Spleen (tissue), 11 donors: ENCODE results near the gene CRELD2. TPM values are rescaled to one million over a fixed set of nuclear protein-coding genes. Genes with fewer than 3 reads are reported as not detected.
A peak's percentile ranks its signal among the peaks of the same experiment; 100 is the strongest.

ENCODE experiments used
- DNase-seq: peaks from one replicate; pipeline ENCODE4 v3.0.0-alpha.2; 2020
- H3K27ac ChIP-seq, 8 donors: fragments of 200-600 bp; sonication (generic) in 7 of 8; 1 replicate in 4 of 8; 2 replicates in 4 of 8; pipeline versions ENCODE4 v1.5.0 to v1.8.0; 2016 to 2021; ENCODE audit warnings: inconsistent platforms in 4 of 8, mild to moderate bottlenecking in 4 of 8, moderate library complexity in 1 of 8
- H3K27me3 ChIP-seq, 7 donors: fragments of 200-600 bp; sonication (generic) in 6 of 7; replicated peaks in 1 of 7; 1 replicate in 4 of 7; 2 replicates in 3 of 7; pipeline versions ENCODE4 v1.5.0 to v1.8.0; 2016 to 2021; ENCODE audit warnings: inconsistent platforms in 3 of 7, mild to moderate bottlenecking in 1 of 7
- H3K36me3 ChIP-seq, 6 donors: fragments of 200-600 bp; sonication (generic) in 5 of 6; 1 replicate in 4 of 6; 2 replicates in 2 of 6; pipeline versions ENCODE4 v1.5.0 to v1.8.0; 2016 to 2021; ENCODE audit warnings: inconsistent platforms in 2 of 6
- H3K4me1 ChIP-seq, 6 donors: fragments of 200-600 bp; sonication (generic) in 5 of 6; 1 replicate in 3 of 6; 2 replicates in 3 of 6; pipeline versions ENCODE4 v1.5.0 to v1.8.0; 2016 to 2021; ENCODE audit warnings: inconsistent platforms in 3 of 6
- H3K4me3 ChIP-seq, 8 donors: fragments of 200-600 bp; sonication (generic) in 7 of 8; 1 replicate in 4 of 8; 2 replicates in 4 of 8; pipeline versions ENCODE4 v1.5.0 to v1.8.0; 2016 to 2021; ENCODE audit warnings: inconsistent platforms in 4 of 8, mild to moderate bottlenecking in 4 of 8, moderate library complexity in 2 of 8
- H3K9me3 ChIP-seq, 8 donors: fragments of 200-600 bp; sonication (generic) in 7 of 8; 1 replicate in 4 of 8; 2 replicates in 4 of 8; pipeline versions ENCODE4 v1.5.0 to v1.8.0; 2016 to 2021; ENCODE audit warnings: inconsistent platforms in 4 of 8
- CTCF ChIP-seq, 11 experiments: fragments of 200-600 bp in 7 of 11; fragments of 450-650 bp in 4 of 11; sonication (generic) in 4 of 11; IDR thresholded peaks in 8 of 11; conservative IDR thresholded peaks in 3 of 11; 1 replicate in 7 of 11; 2 replicates in 4 of 11; pipeline versions ENCODE4 v1.4.0 to v1.8.0; 2016 to 2021; ENCODE audit warnings: antibody characterized with exemption in 11 of 11, inconsistent platforms in 4 of 11, mild to moderate bottlenecking in 1 of 11
- POLR2A ChIP-seq, 3 donors: fragments of 450-650 bp; IDR thresholded peaks; one replicate each; pipeline ENCODE4 v1.5.1; 2017; ENCODE audit warnings: antibody characterized with exemption in 3 of 3, mild to moderate bottlenecking in 1 of 3
- POLR2AphosphoS5 ChIP-seq, 3 donors: sonication (generic); formaldehyde crosslinking; IDR thresholded peaks; one replicate each; pipeline ENCODE4 v1.5.1; 2017; ENCODE audit warnings: antibody characterized with exemption in 3 of 3
- WGBS, 5 donors: extraction: QIAGEN DNeasy Blood & Tissue Kit in 3 of 5; methylation state at CpG; one replicate each; pipeline versions ENCODE4 v1.1.5 to v1.1.7; 2013 to 2018; 5-methylcytosine and 5-hydroxymethylcytosine counted together
- intact Hi-C: fragments of 100-400 bp; cut with DNase I; formaldehyde crosslinking; loops from one replicate; pipeline ENCODE4 v1.15.0; 2023; ENCODE audit warnings: low total_unique reads
- polyA plus RNA-seq, 3 donors: library from polyadenylated mRNA; stranded (reverse); fragments of 200-250 nt; gene quantifications; one replicate each; pipeline ENCODE4 v1.2.1, GENCODE V29; 2013
- total RNA-seq, 7 donors: library from RNA; depleted of rRNA in 3 of 7; stranded (reverse); fragments of >200 nt in 3 of 7; fragmentation: NEBNext Ultra II Directional in 4 of 7; extraction: Animal tissue kit (Norgen Biotek cat#: 25700) in 4 of 7; gene quantifications; one replicate each; pipeline versions ENCODE4 v1.1.0 to v1.2.1, GENCODE V29; 2016 to 2021
- donor health status: healthy with polysubstance abuse.
- donor health status: DM: no; HTN: no; CAD: no; lungs with moderate emphysema.
- donor health status: DM: no; HTN: no; CAD: no.
- donor health status: Bipolar disorder and iron deficiency.
- donor health status: healthy.
- donor health status: DM: no; HTN: no; CAD: no.
- donor health status: DM: yes; HTN: yes; CAD: no.

The CRELD2 gene
- total and polyA plus RNA-seq, 10 donors, result 16.2 to 46.3 (median 34.9) TPM

- Histone ChIP-seq H3K27me3 (peaks cover 0 to 12% (median 0%) of the 10 kb centered on the region in 7 donors), H3K9me3 (no peaks in the 10 kb centered on the region), H3K4me1 (peaks cover 10 to 41% (median 34%) of the 10 kb centered on the region in 6 donors), H3K27ac (peak overlapping the region; percentile 77 to 91 (median 82)), H3K36me3 (peaks cover 0 to 47% (median 8%) of the 10 kb centered on the region in 6 donors), H3K4me3 (peak overlapping the region in 6 of 8 donors; percentile 4 to 59 (median 19))
- intact Hi-C loops, result loop anchor here (10.0 kb wide), 1 partner anchor 161 kb away; no protein-coding TSS in a partner anchor
- WGBS, 5 donors, result 28 to 58% (median 38%) methylated on average over 19 to 24 of the region's 24 CpGs
- TF ChIP-seq POLR2A (IDR thresholded peaks at IDR 0.05), result no peak
- TF ChIP-seq POLR2AphosphoS5 (IDR thresholded peaks at IDR 0.05), result peak; percentile 74 to 82 (median 81)
- DNase-seq, result peak; percentile 90
Observed at GRCh38 chr22:49925525-49926128, 7.2 kb downstream of the CRELD2 start.

GRCh38 chr22:49926916-49927315 lies 8.5 kb downstream of the CRELD2 start:
- H3K36me3 ChIP-seq, result peaks cover 0 to 35% (median 1%) of the 10 kb centered on the region in 6 donors
- peaks cover 23 to 54% (median 47%) of the 10 kb centered on the region in 6 donors for H3K4me1 ChIP-seq
- TF ChIP-seq CTCF (IDR thresholded peaks at IDR 0.05 in 8 of 11, conservative IDR thresholded peaks at IDR 0.05 in 3 of 11) (no peak), POLR2AphosphoS5 (IDR thresholded peaks at IDR 0.05) (no peak), POLR2A (IDR thresholded peaks at IDR 0.05) (no peak)
- H3K9me3 ChIP-seq, result no peaks in the 10 kb centered on the region
- no peak for DNase-seq
- H3K4me3 ChIP-seq, result no peak overlapping the region
- intact Hi-C loops, result loop anchor here (10.0 kb wide), 1 partner anchor 162 kb away; no protein-coding TSS in a partner anchor
- WGBS, 5 donors, result 89 to 91% (median 90%) methylated on average over 16 to 18 of the region's 18 CpGs
- H3K27ac ChIP-seq, result no peak overlapping the region
- H3K27me3 ChIP-seq, result peaks cover 0 to 12% (median 0%) of the 10 kb centered on the region in 7 donors

GRCh38 chr22:49927483-49928184 lies 9.2 kb downstream of the CRELD2 start:
- no peak for TF ChIP-seq CTCF (IDR thresholded peaks at IDR 0.05 in 8 of 11, conservative IDR thresholded peaks at IDR 0.05 in 3 of 11)
- no peak for TF ChIP-seq POLR2A (IDR thresholded peaks at IDR 0.05)
- peak in 1 of 3 donors; percentile 8 for TF ChIP-seq POLR2AphosphoS5 (IDR thresholded peaks at IDR 0.05)
- no peak for DNase-seq
- intact Hi-C loops, result loop anchor here (2.0 to 10.0 kb wide), 2 partner anchors 103 to 163 kb away; no protein-coding TSS in a partner anchor
- Histone ChIP-seq H3K27ac (no peak overlapping the region), H3K4me3 (no peak overlapping the region), H3K9me3 (no peaks in the 10 kb centered on the region), H3K4me1 (peaks cover 28 to 62% (median 54%) of the 10 kb centered on the region in 6 donors), H3K27me3 (peaks cover 0 to 12% (median 0%) of the 10 kb centered on the region in 7 donors), H3K36me3 (peaks cover 0 to 30% (median 1%) of the 10 kb centered on the region in 6 donors)
- WGBS, 5 donors, result 88 to 95% (median 92%) methylated on average over 24 to 26 of the region's 26 CpGs

- no peak for TF ChIP-seq CTCF (IDR thresholded peaks at IDR 0.05 in 8 of 11, conservative IDR thresholded peaks at IDR 0.05 in 3 of 11)
- no peak for TF ChIP-seq POLR2A (IDR thresholded peaks at IDR 0.05)
- TF ChIP-seq POLR2AphosphoS5 (IDR thresholded peaks at IDR 0.05), result no peak
- H3K27me3 ChIP-seq, result peaks cover 0 to 12% (median 0%) of the 10 kb centered on the region in 7 donors
- H3K4me1 ChIP-seq, result peaks cover 31 to 67% (median 60%) of the 10 kb centered on the region in 6 donors
- peaks cover 0 to 30% (median 1%) of the 10 kb centered on the region in 6 donors for H3K36me3 ChIP-seq
- no peak for DNase-seq
- intact Hi-C loops, result loop anchor here (2.0 to 10.0 kb wide), 2 partner anchors 103 to 163 kb away; no protein-coding TSS in a partner anchor
- H3K27ac ChIP-seq, result no peak overlapping the region
- H3K4me3 ChIP-seq, result no peak overlapping the region
- 84 to 89% (median 87%) methylated on average over 8 of the region's 8 CpGs for WGBS, 5 donors
- no peaks in the 10 kb centered on the region for H3K9me3 ChIP-seq
Observed at GRCh38 chr22:49928185-49928495, 9.7 kb downstream of the CRELD2 start.
